DMS114 treated with DMSO at 0.1 percent for 48 hours (cell line): ENCODE results near the gene MRGPRX2.

Source experiments
- DNase-seq: peaks from one replicate; lab custom pipeline; 2025; ENCODE audit not compliant: unreplicated experiment; lab: John Stamatoyannopoulos, UW

Gene MRGPRX2

GRCh38 chr11:19060629-19061028 lies at the start of gene MRGPRX2:
TSS of gene MRGPRX2 (minus strand) at chr11:19060717. CDS start at chr11:19056402, 4,315 bp downstream.
- DNase-seq = no peak

GRCh38 chr11:19110295-19110694 lies 49.8 kb upstream of the MRGPRX2 start:
- DNase-seq = no peak

- DNase-seq = no peak
Observed at GRCh38 chr11:19107125-19107524, 46.6 kb upstream of the MRGPRX2 start.

- no peak for DNase-seq
Observed at GRCh38 chr11:19105011-19105410, 44.5 kb upstream of the MRGPRX2 start.

- DNase-seq = no peak
Observed at GRCh38 chr11:19102521-19102900, 42.0 kb upstream of the MRGPRX2 start.

GRCh38 chr11:19101796-19102520 lies 41.4 kb upstream of the MRGPRX2 start:
- DNase-seq = no peak

- no peak for DNase-seq
Observed at GRCh38 chr11:19100885-19101284, 40.4 kb upstream of the MRGPRX2 start.

GRCh38 chr11:19099093-19099492 lies 38.6 kb upstream of the MRGPRX2 start:
- no peak for DNase-seq

- no peak for DNase-seq
Observed at GRCh38 chr11:19094859-19095258, 34.3 kb upstream of the MRGPRX2 start.

GRCh38 chr11:19093976-19094375 lies 33.5 kb upstream of the MRGPRX2 start:
- no peak for DNase-seq

- DNase-seq = no peak
Observed at GRCh38 chr11:19092850-19093249, 32.3 kb upstream of the MRGPRX2 start.

GRCh38 chr11:19092342-19092741 lies 31.8 kb upstream of the MRGPRX2 start:
- no peak for DNase-seq

GRCh38 chr11:19091366-19091765 lies 30.8 kb upstream of the MRGPRX2 start:
- no peak for DNase-seq

- DNase-seq = no peak
Observed at GRCh38 chr11:19089421-19089820, 28.9 kb upstream of the MRGPRX2 start.

GRCh38 chr11:19088791-19089190 lies 28.3 kb upstream of the MRGPRX2 start:
- no peak for DNase-seq

- DNase-seq = no peak
Observed at GRCh38 chr11:19087658-19088057, 27.1 kb upstream of the MRGPRX2 start.

GRCh38 chr11:19084661-19085315 lies 24.3 kb upstream of the MRGPRX2 start:
- no peak for DNase-seq

GRCh38 chr11:19083166-19083565 lies 22.6 kb upstream of the MRGPRX2 start:
- DNase-seq = no peak

- DNase-seq = no peak
Observed at GRCh38 chr11:19080579-19080993, 20.1 kb upstream of the MRGPRX2 start.

- no peak for DNase-seq
Observed at GRCh38 chr11:19079643-19080440, 19.3 kb upstream of the MRGPRX2 start.

GRCh38 chr11:19077965-19078364 lies 17.4 kb upstream of the MRGPRX2 start:
- DNase-seq = no peak
